ENCODE data around the gene RAB17.

The RAB17 gene

DNA sequence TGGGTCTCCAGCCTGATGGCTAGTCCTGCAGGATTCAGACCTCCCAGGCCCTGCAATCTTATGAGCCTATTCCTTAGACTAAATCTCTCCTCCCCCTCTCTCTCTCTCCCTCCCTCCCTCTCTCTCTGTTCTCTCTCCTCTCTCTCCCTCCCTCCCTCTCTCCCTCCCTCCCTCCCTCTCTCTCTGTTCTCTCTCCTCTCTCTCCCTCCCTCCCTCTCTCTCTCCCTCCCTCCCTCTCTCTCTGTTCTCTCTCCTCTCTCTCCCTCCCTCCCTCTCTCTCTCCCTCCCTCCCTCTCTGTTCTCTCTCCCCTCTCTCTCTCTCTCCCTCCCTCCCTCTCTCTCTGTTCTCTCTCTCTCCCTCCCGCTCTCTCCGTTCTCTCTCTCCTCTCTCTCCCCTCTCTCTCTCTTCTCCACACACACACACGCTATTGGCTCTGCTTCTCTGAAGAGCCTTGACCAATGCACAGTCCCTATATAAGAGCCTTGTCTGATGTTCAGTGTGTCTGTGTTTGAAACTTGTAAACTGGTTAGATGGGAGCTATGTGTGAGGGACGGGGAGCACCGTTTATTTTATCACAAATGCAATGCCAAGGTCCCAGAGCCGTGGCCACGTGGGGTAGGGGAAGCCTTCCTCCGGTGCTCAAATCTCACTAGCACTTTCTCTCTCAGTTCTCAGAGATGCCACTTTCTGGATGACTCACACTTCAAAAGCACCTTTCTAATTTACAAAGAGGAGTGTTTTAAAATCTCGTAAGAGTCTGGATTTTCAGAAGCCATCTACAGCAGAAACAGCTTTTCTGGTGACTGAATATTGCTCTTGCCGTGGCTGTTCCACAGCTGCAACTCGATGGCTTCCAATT is 33.5 kb downstream of the RAB17 start:
- DNase-seq, result peak; percentile 58

DNA sequence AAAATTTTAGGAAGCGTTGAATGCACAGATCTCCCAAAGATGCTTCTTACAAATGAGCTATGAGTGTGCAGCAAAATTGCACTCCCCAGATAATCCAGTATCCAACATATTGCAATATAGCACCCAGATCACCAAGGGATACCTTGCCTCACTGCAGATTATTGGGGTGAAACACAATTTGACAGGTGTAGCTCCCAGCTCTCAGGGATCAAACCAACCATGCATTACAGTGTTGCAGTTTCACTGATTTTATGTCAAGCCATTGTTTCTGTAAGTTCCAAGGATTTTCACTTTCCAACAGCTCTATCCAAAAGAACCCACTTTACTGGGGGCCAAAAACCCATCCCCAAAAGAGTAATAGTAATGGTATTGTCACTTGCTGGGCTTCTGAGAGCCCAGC is 35.0 kb downstream of the RAB17 start:
- DNase-seq, result no peak

DNA sequence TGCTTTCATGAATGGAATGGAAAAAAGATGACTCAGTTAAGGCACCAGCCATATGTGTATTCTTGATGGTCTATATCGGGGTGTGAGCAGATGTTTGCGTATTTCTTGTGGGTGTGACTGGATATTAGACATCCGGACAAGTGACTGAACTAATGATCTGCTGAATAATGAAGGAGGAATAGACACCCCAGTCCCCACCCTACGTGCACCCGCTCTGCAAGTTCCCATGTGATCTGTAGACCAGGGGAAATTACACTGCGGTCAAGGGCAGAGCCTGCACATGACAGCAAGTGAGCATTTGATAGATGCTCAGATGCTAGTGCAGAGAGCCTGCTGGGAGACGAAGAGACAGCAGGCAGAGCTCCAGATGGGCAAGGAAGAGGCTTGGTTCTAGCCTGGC is 36.6 kb downstream of the RAB17 start:
- no peak for DNase-seq

DNA sequence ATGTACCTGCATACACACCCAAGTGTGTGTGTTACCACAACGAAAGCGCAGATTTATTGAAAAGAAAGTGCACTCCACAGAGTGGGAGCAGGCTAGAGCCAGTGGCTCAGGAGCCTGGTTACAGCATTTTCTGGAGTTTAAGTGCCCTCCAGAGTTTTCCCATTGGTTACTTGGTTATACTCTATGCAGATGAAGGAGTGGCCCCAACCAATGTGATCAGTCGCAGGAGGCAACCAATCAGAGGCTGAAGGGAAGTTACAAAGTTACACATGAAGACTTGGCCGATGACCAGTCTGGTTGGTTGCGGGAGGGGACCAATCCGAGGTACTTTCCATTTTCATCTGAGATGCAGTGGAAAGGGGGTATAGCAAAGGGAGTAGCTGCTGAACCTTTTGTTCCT is 37.6 kb downstream of the RAB17 start:
- no peak for DNase-seq

DNA sequence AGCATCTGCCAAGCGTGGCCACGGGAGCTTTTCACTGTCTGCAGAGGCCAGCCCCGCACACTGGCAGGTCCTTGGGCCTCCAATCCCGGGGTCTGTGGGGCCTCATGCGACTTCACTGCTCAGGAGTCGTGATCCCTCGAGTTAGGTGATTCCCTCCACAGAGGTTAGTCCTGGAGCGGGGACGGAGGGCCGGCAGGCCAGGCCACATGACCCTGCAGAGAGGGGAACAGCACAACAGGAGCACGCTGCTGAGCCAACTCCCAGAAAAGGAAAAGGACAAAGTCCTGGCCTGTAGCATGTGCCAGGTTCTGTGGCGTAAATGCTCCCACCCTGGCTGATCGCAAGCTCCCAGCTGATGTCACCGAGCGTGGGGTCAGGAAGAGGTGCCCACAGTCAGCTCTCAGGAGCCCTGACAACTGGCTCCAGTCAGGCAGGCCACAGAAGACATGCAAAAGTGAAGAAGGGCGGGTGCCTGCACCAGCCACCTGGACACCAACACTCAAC is 39.4 kb downstream of the RAB17 start:
- DNase-seq, result no peak

DNA sequence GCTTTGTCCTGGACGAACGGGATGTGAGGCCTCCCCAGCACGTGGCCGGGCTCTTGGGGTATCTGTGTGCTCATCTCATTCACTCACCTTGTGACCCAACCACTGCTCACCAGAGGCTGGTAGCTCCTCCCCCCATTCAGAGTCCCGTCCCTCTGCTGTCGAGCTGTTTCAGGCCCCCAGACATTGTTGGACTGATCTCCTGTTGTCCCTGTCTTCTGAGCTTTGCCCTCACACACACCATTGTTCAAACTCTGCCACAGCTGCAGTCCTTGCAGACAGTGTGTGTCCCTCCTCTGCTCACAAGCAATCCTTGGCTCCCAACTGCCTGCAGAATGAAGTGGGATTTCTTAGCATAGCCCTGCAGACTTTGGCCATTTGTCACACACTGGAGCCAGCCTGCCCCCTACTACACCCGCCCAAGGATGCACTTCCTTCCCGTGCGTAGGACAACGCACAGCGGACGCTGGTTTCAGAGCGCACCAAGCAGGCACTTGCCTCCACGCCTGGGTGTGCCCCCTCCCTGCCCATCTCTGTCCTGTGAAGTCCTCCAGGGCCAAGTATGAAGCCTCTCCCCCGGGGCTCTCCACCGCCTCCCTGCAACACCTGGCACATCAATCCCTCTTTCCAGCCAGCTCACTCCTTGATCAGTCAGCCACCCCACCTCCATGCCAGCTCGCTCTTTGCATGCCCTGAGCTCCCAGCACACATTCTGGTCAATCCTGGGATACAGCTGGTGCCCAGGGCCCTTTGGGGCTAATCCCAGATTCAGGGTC is 40.7 kb downstream of the RAB17 start:
- no peak for DNase-seq

DNA sequence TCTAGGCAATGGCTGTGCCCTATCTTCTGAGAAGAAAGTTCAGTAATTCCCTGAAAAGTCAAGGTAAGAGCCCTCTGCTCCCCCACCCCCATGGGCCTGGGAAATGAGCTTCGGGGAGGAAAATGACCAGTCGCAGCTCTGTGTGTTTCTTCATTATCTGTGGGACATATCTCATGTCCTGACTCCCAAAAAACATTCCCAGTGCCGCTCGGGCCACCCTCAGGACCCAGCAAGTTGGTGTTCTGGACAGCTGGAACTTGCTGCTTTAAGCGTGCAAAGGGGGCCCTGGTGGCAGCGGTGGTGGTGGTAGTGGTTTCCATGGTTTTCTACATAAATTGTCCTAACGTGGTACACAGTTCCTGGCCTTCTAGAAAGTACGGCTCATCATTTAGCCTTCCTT is 41.3 kb downstream of the RAB17 start:
- no peak for DNase-seq

DNA sequence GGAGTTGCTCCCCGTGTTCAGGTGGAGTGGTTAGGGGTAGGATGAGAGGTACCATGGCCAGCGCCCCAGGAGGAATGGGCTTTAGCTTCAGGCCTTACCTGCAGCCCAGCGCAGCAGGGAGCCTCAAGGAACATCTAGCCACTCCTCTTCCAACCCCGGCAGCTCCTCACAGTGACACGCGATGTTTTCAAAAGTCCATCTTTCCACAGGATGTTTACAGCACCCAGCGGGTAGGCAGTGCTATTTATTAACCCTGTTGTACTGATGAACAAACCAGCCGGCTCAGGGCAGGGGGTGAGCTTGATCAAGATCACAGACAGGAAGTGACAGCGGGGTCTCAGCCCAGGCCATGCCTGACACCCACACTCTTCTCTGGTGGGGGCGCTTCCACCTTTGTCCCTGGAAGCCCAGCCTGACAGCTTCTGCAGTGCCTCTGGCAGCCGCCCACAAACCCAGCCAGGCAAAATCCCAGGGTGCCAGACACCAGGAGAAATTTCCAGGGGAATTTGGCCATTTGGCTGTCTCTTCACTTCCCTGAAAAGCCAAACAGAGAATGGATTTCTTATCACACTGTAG is 42.6 kb downstream of the RAB17 start:
- DNase-seq, result no peak

DNA sequence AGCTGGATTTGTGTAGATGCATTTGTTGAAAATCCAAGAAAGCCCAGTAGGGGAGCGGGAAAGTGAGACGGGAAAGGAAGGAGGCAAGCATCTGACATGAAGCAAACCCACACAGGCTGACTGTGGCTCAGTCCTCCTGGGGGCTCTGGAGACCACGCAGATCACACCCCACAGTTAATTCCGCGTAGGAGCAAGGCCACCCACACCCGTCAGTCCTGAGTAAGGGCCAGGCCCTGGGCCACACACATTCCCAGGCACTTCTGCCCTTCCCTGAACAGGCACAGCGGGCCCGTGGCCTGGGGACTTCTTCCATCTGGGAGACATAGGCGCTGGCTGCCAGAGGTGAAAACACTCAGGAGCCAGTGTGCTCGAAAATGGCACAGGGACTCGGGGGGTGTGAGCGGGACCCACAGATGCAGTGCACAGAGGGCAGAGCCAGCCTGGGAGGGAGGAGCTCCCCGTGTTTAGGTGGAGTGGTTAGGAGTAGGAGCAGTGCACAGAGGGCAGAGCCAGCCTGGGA is 43.6 kb downstream of the RAB17 start:
- no peak for DNase-seq

DNA sequence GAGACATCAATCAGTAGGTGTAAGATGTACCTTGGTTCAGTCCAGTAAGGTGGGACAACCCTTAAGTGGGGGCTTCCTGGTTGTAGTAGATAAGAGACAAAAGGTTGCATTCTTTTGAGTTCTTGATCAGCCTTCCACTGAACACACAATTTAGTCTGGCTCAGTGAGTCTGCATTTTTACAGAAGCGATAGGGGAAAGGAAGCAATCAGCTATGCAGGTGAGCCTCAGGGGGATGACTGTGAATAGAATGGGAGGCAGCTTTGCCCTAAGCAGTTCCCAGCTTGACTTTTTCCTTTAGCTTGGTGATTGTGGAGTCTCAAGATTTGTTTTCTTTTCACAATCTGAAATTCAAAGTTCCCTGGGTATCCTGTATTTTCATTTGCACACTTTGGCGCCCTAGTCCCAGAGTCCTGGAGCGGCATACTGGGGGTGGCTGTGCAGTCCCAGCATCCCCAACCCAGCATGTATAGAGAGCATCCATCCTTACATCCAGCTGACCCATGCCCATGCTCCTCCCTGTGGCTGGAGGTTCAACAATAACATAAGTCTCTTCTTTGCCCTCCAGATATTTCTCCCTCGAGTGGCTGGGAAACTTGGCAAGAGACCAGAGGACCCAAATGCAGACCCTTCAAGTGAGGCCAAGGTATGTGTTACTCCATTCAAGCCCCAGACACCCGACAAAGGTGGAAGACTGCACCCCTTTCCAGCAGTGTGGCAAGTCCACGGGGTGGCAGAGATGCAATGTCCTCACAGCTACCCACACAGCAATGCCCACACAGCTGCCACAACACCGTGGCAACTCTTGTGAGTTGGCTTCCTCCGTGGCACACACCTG is 44.3 kb downstream of the RAB17 start:
- no peak for DNase-seq

DNA sequence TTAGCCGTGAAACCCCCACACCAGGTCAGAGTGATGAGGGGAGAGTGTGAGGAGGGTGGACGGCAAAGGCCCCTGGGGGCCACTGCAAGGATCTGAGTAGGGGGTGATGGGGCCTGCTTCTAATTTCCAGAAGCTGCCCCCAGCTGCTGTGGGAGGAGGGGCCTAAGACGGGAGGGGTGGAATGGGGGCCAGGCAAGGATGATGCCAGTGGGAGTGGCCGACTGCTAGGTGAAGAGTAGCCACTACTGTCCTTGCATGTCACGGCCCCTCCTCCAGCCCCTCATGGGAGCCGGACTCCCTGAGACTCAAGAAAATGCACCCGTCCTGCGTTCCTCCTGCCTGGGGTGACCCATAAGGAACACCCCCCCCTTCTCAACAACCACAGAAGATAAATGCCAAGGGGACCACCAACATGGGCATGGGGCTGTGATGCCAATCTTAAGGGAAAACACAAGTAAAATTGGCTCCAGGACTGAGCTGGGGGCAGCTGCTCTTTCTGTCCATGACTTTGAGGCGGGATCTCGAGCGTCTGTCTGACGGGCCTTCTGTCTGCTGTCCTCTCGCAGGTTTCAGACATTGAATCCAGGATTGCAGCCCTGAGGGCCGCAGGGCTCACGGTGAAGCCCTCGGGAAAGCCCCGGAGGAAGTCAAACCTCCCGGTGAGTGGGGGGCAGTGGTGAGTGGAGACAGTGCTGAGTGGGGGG is 48.4 kb downstream of the RAB17 start:
- no peak for DNase-seq

DNA sequence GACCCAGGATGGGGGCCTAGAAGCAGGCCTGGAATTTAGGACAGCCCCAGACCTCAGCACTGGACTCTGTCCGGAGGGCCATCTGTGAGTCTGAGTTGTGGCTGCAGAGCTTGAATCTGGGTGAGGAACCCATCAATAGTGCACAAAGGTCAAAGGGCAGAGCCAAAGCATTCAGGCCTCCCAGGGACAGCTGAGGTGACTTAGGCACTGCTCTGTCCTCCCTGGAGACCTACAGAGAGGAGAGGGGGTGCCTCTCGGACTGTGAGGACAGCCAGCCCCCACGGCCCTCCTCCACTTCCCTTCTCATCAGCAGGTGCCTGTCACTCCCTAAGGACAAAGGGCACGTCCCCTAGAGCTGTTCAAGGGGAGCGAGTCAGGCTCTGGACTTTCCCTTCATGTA is 49.3 kb downstream of the RAB17 start:
- no peak for DNase-seq

DNA sequence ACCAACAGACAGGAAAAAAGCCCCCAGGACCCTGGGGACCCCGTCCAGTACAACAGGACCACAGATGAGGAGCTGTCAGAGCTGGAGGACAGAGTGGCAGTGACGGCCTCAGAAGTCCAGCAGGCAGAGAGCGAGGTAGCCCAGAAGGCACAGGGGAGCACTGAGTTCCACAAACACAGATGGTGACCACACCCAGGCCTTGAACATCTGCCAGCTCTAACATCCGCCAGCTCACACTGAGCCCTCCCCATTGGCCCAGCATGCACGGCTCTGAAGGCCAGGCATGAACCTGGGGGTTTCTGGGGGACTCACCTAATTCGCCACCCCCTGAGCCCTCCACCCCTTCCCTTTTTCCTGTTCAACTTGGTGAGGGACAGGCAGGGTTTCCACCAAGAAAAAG is 49.7 kb downstream of the RAB17 start:
- DNase-seq, result no peak

DNA sequence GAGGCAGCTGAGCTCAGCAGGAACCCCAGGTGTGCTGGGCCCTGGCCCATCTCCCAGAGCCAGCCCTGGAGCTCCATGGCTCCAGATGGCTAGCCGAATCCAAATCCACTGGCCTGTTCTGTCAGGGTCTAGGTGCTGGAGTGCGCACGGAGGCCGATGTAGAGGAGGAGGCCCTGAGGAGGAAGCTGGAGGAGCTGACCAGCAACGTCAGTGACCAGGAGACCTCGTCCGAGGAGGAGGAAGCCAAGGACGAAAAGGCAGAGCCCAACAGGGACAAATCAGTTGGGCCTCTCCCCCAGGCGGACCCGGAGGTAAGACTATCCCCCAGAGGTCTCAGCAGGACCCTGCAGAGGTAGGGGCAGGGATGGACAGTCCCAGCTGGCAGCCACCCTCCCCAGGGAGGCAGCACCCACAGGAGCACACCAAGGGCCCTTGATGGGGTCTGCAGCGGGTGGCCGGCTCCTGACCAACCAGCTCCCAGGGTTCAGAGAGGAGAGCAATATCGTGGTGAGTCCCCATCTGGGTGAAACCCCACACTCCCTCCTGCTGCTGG is 50.2 kb downstream of the RAB17 start:
- DNase-seq, result no peak

DNA sequence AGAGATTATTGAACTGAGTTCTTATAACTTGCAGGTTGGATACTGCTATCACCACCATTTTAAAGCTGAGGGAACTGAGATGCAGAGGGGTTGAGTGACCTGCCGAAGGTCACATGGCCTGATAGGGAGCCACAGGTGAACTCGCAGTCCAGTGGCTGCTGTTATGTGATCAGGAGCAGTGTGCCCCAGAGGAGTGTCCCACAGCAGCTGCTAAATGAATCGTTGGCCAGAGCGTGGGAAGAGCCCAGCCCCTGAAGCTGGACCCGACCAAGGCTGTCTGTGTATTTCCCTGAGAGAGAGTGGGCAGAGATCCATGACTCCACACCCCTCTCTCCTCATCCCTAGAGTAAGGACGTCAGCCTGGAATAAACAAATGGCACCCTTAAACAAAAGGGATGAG is 50.9 kb downstream of the RAB17 start:
- DNase-seq, result no peak

DNA sequence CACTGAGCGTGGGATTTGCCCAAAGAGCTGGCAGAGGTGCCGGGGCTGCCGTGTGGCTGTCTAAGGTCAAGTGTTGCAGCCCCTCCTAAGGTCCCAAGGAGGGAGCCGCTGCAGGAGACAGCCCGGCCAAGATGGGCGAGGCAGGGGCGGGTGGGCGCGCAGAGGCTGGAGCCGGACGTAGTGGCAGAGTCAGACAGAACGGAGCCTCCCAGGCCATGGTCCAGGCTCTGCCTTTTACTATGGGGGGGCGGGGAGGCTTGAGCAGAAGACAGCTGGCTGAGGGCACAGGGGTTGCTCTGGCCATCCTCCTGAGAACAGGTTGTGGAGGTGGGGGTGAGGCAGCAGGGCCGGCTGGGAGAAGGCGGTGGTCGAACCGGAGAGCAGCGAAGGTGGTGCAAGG is 51.6 kb downstream of the RAB17 start:
- no peak for DNase-seq

DNA sequence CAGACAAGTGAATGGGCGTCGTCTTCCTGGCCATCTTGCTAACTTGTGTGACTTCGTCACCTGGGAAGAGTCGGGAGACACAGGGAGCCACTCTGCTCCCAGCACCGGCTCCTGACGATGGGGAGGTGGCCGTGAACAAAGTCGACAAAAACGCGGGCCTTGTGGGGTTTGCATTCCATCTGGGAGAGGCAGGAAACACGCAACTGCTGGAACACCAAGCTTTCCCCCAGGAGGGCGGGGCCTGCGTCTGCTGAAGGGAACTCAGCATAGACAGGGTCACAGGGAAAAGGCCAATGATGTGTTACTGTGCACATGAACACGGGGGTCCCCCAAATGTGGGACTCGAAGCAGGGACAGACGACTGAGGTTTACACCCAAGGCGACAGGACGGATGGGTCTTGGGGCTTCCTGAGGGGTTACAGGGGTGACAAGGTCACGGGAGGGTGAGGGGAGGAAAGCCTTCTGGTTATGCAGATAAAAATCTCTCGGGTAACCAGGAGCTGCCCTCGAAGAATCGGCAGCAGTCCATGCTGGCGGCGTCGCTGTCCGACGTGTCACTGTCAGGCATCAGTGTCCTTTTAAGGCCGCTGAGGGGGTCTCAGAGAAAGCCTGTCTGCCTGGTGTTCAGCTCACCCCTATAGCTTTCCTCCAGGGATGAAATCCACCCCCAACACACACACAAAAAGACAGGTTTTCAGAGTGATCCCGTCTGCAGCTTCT is 52.4 kb downstream of the RAB17 start:
- no peak for DNase-seq

DNA sequence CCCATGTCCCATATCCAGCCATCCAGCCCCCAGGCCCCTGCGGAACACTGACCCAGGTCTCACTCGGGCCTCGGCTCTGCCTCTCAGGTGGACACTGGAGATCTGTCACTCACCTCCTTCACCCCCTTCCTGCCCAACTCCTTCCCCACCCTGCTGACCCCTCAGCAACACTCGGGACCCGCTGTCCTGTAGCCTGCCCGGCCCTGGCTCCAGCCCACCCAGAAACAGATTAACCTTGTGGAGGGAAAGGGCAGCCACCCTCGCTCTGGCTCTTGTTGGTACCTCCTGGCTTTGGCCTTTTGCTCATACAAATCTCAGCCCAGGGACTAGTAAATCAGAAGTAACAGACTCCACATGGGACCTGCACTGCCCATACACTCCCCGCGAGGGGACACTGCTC is 53.9 kb downstream of the RAB17 start:
- no peak for DNase-seq

DNA sequence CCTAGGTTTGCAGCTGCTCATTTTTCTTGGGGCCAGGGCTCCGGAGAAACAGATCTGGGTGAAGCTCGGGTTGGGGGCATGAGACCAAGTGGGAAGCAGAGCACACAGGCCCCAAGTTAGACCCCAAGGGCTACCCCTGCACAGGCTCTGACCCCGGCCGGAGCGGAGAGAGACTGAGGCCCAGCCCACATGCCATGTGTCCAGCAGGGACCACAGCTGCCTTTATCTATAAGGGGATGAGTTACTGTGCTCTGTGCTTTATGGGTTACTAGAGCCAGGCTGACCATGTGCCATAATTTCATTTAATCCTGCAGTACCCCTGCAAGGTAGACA is 54.5 kb downstream of the RAB17 start:
- DNase-seq, result no peak

DNA sequence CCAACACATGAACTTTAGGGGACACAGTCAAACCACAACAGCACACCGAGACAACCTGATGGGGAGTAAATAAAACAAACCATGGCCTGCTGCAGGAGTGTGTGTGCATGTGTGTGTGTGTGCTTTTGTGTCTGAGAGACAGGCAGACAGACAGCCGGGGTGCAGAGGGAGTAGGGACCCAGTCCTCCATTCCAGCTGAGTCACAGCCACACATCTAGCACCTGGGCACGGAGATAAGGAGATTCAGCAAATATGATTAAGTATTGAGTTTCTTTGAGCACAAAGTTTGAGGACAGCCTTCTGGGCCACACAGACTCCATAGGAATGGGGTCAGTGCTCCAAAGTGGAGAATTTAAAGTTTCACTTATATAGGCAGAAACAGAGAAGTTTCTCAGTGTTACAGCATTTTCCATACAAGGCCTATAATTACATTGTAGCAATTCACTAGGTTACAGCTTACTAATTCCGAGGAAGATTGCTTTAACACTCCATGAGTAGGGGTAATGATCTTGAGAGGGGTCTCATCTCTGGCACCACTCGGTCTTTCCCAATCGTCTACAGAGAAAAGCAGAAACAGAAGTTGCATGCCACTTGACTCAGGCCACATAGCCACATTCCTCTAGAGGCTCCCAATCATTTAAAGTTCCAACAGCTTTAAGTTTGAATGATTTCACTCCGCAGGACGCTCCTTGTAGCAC is 55.0 kb downstream of the RAB17 start:
- no peak for DNase-seq

DNA sequence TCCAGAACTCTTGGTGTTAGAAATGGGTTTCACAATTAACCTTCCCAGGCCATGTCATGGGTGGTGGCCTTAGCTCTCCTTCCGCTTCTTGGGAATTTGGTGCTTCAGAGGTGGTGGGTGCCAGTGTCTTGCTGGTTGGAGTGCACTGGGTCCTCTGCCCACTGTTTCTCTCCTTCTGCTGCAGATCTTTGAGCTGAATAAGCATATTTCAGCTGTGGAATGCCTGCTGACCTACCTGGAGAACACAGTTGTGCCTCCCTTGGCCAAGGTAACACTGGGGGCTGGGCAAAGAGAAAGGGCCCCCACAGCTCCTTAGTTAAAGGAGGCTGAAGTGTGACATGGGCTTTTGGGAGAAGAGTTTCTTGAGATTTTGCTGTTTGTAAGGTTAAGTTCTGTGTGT is 56.2 kb downstream of the RAB17 start:
- no peak for DNase-seq

Measured in stimulated activated CD4-positive, alpha-beta T cell treated with anti-CD3 and anti-CD28 coated beads, Interleukin-4, amount 100 ng/mL, for 1 hour (primary cell).